Liver (tissue), 9 donors: ENCODE measurements around the gene JAKMIP3. TPM values are rescaled to one million over a fixed set of nuclear protein-coding genes. Genes with fewer than 3 reads are reported as not detected.
"Not testable (repeated sequence)": the region's sequence is repeated elsewhere in the genome, so short reads cannot be mapped to it uniquely, and the experiment has no call there.

ENCODE experiments used
- DNase-seq: peaks from one replicate; pipeline ENCODE4 v3.0.0-alpha.2; 2017; ENCODE audit warnings: low spot score
- H3K27ac ChIP-seq, 2 donors: one replicate each; pipeline ENCODE4 v1.7.0; 2013; ENCODE audit warnings: inconsistent platforms in 2 of 2, low read length in 2 of 2, control low read depth in 1 of 2, low read depth in 1 of 2, mild to moderate bottlenecking in 1 of 2
- H3K27me3 ChIP-seq, 4 donors: one replicate each; pipeline versions ENCODE4 v1.6.1 to v1.7.0; 2013; ENCODE audit warnings: low read length in 3 of 4, inconsistent platforms in 1 of 4, mild to moderate bottlenecking in 1 of 4, moderate library complexity in 1 of 4; ENCODE audit not compliant: control insufficient read depth in 4 of 4, insufficient read depth in 4 of 4
- H3K36me3 ChIP-seq, 4 donors: one replicate each; pipeline versions ENCODE4 v1.6.1 to v1.7.0; 2013; ENCODE audit warnings: low read length in 3 of 4, mild to moderate bottlenecking in 3 of 4, low read depth in 1 of 4, moderate library complexity in 1 of 4; ENCODE audit not compliant: control insufficient read depth in 4 of 4, insufficient read depth in 3 of 4
- H3K4me1 ChIP-seq, 4 donors: one replicate each; pipeline versions ENCODE4 v1.6.1 to v1.7.0; 2013; ENCODE audit warnings: low read length in 3 of 4, mild to moderate bottlenecking in 3 of 4, moderate library complexity in 1 of 4; ENCODE audit not compliant: control insufficient read depth in 4 of 4, insufficient read depth in 4 of 4
- H3K4me3 ChIP-seq, 3 donors: one replicate each; pipeline versions ENCODE4 v1.6.1 to v1.7.0; 2013; ENCODE audit warnings: low read length in 3 of 3, control low read depth in 1 of 3, low read depth in 1 of 3, mild to moderate bottlenecking in 1 of 3
- H3K9ac ChIP-seq, 2 donors: one replicate each; pipeline ENCODE4 v1.7.0; 2013; ENCODE audit warnings: low read length in 2 of 2, mild to moderate bottlenecking in 2 of 2, moderate library complexity in 2 of 2, control low read depth in 1 of 2, low read depth in 1 of 2
- H3K9me3 ChIP-seq, 4 donors: one replicate each; pipeline versions ENCODE4 v1.6.1 to v1.7.0; 2013; ENCODE audit warnings: low read length in 3 of 4; ENCODE audit not compliant: control insufficient read depth in 4 of 4
- ATF3 ChIP-seq: IDR thresholded peaks from 2 replicates; pipeline ENCODE4 v1.6.1; 2016; ENCODE audit warnings: antibody characterized with exemption
- CTCF ChIP-seq: fragments of 150-350 bp; IDR thresholded peaks from 2 replicates; pipeline ENCODE4 v1.5.1; 2017; ENCODE audit warnings: improper control_type of control experiment, low read depth, low read length; ENCODE audit not compliant: missing input control
- EGR1 ChIP-seq, 2 donors: IDR thresholded peaks; 2 replicates each; pipeline ENCODE4 v1.6.1; 2016 to 2018; ENCODE audit warnings: antibody characterized with exemption in 2 of 2, low read depth in 2 of 2
- FOXA1 ChIP-seq: IDR thresholded peaks from 2 replicates; pipeline ENCODE4 v1.6.1; 2016; ENCODE audit warnings: antibody characterized with exemption
- FOXA2 ChIP-seq: IDR thresholded peaks from 2 replicates; pipeline ENCODE4 v1.6.1; 2016; ENCODE audit warnings: antibody characterized with exemption
- GABPA ChIP-seq, 2 donors: IDR thresholded peaks in 1 of 2; conservative IDR thresholded peaks in 1 of 2; 2 replicates each; pipeline ENCODE4 v1.6.1; 2016; ENCODE audit warnings: antibody characterized with exemption in 2 of 2, mild to moderate bottlenecking in 1 of 2, moderate library complexity in 1 of 2
- HNF4A ChIP-seq, 2 donors: conservative IDR thresholded peaks; 2 replicates each; pipeline ENCODE4 v1.6.1; 2016; ENCODE audit warnings: antibody characterized with exemption in 2 of 2, mild to moderate bottlenecking in 2 of 2
- JUND ChIP-seq, 2 donors: IDR thresholded peaks; 2 replicates each; pipeline ENCODE4 v1.6.1; 2016; ENCODE audit warnings: antibody characterized with exemption in 2 of 2
- MAX ChIP-seq: IDR thresholded peaks from 2 replicates; pipeline ENCODE4 v1.6.1; 2016; ENCODE audit warnings: antibody characterized with exemption
- NR2F2 ChIP-seq: IDR thresholded peaks from 2 replicates; pipeline ENCODE4 v1.6.1; 2016; ENCODE audit warnings: antibody characterized with exemption
- RAD21 ChIP-seq, 2 donors: IDR thresholded peaks; 2 replicates each; pipeline ENCODE4 v1.6.1; 2016; ENCODE audit warnings: antibody characterized with exemption in 2 of 2, mild to moderate bottlenecking in 2 of 2
- REST ChIP-seq: IDR thresholded peaks from 2 replicates; pipeline ENCODE4 v1.6.1; 2016; ENCODE audit warnings: antibody characterized with exemption, mild to moderate bottlenecking
- SP1 ChIP-seq: IDR thresholded peaks from 2 replicates; pipeline ENCODE4 v1.6.1; 2018; ENCODE audit warnings: antibody characterized with exemption, mild to moderate bottlenecking
- TAF1 ChIP-seq: conservative IDR thresholded peaks from 2 replicates; pipeline ENCODE4 v1.6.1; 2016; ENCODE audit warnings: antibody characterized with exemption, mild to moderate bottlenecking
- YY1 ChIP-seq: IDR thresholded peaks from 2 replicates; pipeline ENCODE4 v1.6.1; 2016; ENCODE audit warnings: antibody characterized with exemption, mild to moderate bottlenecking
- WGBS: extraction: QIAGEN DNeasy Blood & Tissue Kit; methylation state at CpG from one replicate; pipeline ENCODE4 v1.1.7; 2013; 5-methylcytosine and 5-hydroxymethylcytosine counted together
- polyA plus RNA-seq, 2 donors: library from polyadenylated mRNA; stranded (reverse) in 1 of 2; unstranded in 1 of 2; fragments of 200-250 nt in 1 of 2; fragments of >200 nt in 1 of 2; fragmentation: Nextera tagmentation in 1 of 2; extraction: Ambion mirVana in 1 of 2; gene quantifications; one replicate each; pipeline versions ENCODE4 v1.2.1 to v1.2.3, GENCODE V29; 2013 to 2015
- total RNA-seq, 2 donors: library from RNA; depleted of rRNA; stranded (reverse); fragments of >200 nt; gene quantifications; one replicate each; pipeline ENCODE4 v1.2.3, GENCODE V29; 2014
- donor health status: healthy.
- donor health status: healthy.
- donor health status: healthy.
- donor health status: healthy.
- donor health status: healthy.

Gene JAKMIP3
- total and polyA plus RNA-seq, 4 donors, result 0.08 to 0.17 (median 0.09) TPM; not detected in 1

- no peaks in the 10 kb centered on the region for H3K36me3 ChIP-seq
- H3K27ac ChIP-seq, result no peak overlapping the region
- H3K4me1 ChIP-seq, result no peaks in the 10 kb centered on the region
- H3K9ac ChIP-seq, result no peak overlapping the region
- DNase-seq, result no peak
- TF ChIP-seq TAF1 (no peak), JUND (IDR thresholded peaks at IDR 0.05) (no peak), ATF3 (no peak), HNF4A (conservative IDR thresholded peaks at IDR 0.05) (no peak), FOXA1 (no peak)
- no peaks in the 10 kb centered on the region for H3K9me3 ChIP-seq
- H3K4me3 ChIP-seq, result no peak overlapping the region
- no peaks in the 10 kb centered on the region for H3K27me3 ChIP-seq
- 80% methylated on average over 30 of the region's 30 CpGs for WGBS
These were observed 13.1 kb downstream of the JAKMIP3 start for GRCh38 chr10:132078746-132079345.

GRCh38 chr10:132084384-132084783 lies 18.6 kb downstream of the JAKMIP3 start:
- not testable (repeated sequence) for H3K9me3 ChIP-seq, H3K36me3 ChIP-seq, H3K4me3 ChIP-seq, H3K27me3 ChIP-seq, H3K27ac ChIP-seq, H3K4me1 ChIP-seq, DNase-seq, H3K9ac ChIP-seq
- 77% methylated on average over 2 of the region's 2 CpGs for WGBS

- not testable (repeated sequence) for DNase-seq, H3K27ac ChIP-seq, H3K4me1 ChIP-seq, H3K9ac ChIP-seq, H3K27me3 ChIP-seq, H3K4me3 ChIP-seq, H3K36me3 ChIP-seq, H3K9me3 ChIP-seq
- WGBS, result 79% methylated on average over 10 of the region's 10 CpGs
These were observed 27.5 kb downstream of the JAKMIP3 start for GRCh38 chr10:132093236-132093635.

- no peaks in the 10 kb centered on the region for H3K9me3 ChIP-seq
- 85% methylated on average over 9 of the region's 9 CpGs for WGBS
- no peaks in the 10 kb centered on the region for H3K36me3 ChIP-seq
- no peak overlapping the region for H3K9ac ChIP-seq
- no peak overlapping the region for H3K4me3 ChIP-seq
- no peak for DNase-seq
- TF ChIP-seq SP1 (no peak), MAX (no peak), JUND (IDR thresholded peaks at IDR 0.05) (no peak), REST (no peak), RAD21 (IDR thresholded peaks at IDR 0.05) (no peak), GABPA (IDR thresholded peaks at IDR 0.05 in 1 of 2, conservative IDR thresholded peaks at IDR 0.05 in 1 of 2) (no peak), EGR1 (IDR thresholded peaks at IDR 0.05; ENCODE audit: low read depth in 2 of 2) (no peak), ATF3 (no peak), HNF4A (conservative IDR thresholded peaks at IDR 0.05) (no peak), FOXA1 (no peak), FOXA2 (no peak), CTCF (no peak), NR2F2 (no peak), YY1 (no peak), TAF1 (no peak)
- no peaks in the 10 kb centered on the region for H3K27me3 ChIP-seq
- no peak overlapping the region for H3K27ac ChIP-seq
- no peaks in the 10 kb centered on the region for H3K4me1 ChIP-seq
These were observed 29.0 kb downstream of the JAKMIP3 start for GRCh38 chr10:132094581-132095234.
